PC-9 (cell line): ENCODE measurements around the gene ANKS6. TPM values are rescaled to one million over a fixed set of nuclear protein-coding genes. Genes with fewer than 3 reads are reported as not detected.
A peak's percentile ranks its signal among the peaks of the same experiment; 100 is the strongest.

Experiments used
- BruUV-seq: library from RNA; stranded (reverse); fragments of 400-500 nt; replicated peaks from 2 replicates; lab custom pipeline; 2021; lab: Mats Ljungman, UMichigan
- CTCF ChIA-PET: fragments of 300-600 bp; sonication (Branson Sonifier 250); formaldehyde crosslinking; loops from one replicate; lab custom pipeline; 2022; ENCODE audit warnings: antibody characterized with exemption; lab: Charles Lee
- POLR2A ChIA-PET: fragments of 300-600 bp; sonication (Branson Sonifier 250); formaldehyde crosslinking; loops from one replicate; lab custom pipeline; 2022; ENCODE audit warnings: antibody characterized with exemption; ENCODE audit not compliant: unreplicated experiment; lab: Charles Lee
- DNase-seq, 2 experiments: peaks; one replicate each; pipeline versions ENCODE4 v3.0.0 to v3.0.0-alpha.2; 2015 to 2022; ENCODE audit warnings: mixed read lengths in 1 of 2
- H2AFZ ChIP-seq: fragments of 200-600 bp; sonication (generic); 2 replicates; pipeline ENCODE4 v1.8.1; 2017; ENCODE audit warnings: antibody characterized with exemption
- H3F3A ChIP-seq: fragments of 200-600 bp; sonication (generic); 2 replicates; pipeline ENCODE4 v1.8.1; 2017; ENCODE audit warnings: antibody characterized with exemption, mild to moderate bottlenecking, low read depth; ENCODE audit not compliant: insufficient read depth
- H3K27ac ChIP-seq: fragments of 200-600 bp; sonication (generic); 2 replicates; pipeline ENCODE4 v1.6.1; 2016; ENCODE audit warnings: mixed run types
- H3K27me3 ChIP-seq: fragments of 200-600 bp; sonication (generic); 2 replicates; pipeline ENCODE4 v1.6.1; 2016; ENCODE audit warnings: low read depth, mixed run types; ENCODE audit not compliant: insufficient read depth
- H3K36me3 ChIP-seq: fragments of 200-600 bp; sonication (generic); 2 replicates; pipeline ENCODE4 v1.6.1; 2016; ENCODE audit warnings: low read depth, mixed run types
- H3K4me1 ChIP-seq: fragments of 200-600 bp; sonication (generic); replicated peaks from 2 replicates; pipeline ENCODE4 v1.6.1; 2016; ENCODE audit warnings: mixed run types; ENCODE audit not compliant: insufficient read depth
- H3K4me2 ChIP-seq: fragments of 200-600 bp; sonication (generic); 2 replicates; pipeline ENCODE4 v1.6.1; 2017; ENCODE audit warnings: mixed run types
- H3K4me3 ChIP-seq: fragments of 200-600 bp; sonication (generic); 2 replicates; pipeline ENCODE4 v1.6.1; 2016; ENCODE audit warnings: mixed run types
- H3K79me2 ChIP-seq: fragments of 200-600 bp; sonication (generic); 2 replicates; pipeline ENCODE4 v1.6.1; 2017; ENCODE audit warnings: low read depth, mixed run types
- H3K9me2 ChIP-seq: fragments of 200-600 bp; sonication (generic); 2 replicates; pipeline ENCODE4 v1.8.1; 2017; ENCODE audit warnings: mild to moderate bottlenecking; ENCODE audit not compliant: insufficient read depth
- H3K9me3 ChIP-seq: fragments of 200-600 bp; sonication (generic); 2 replicates; pipeline ENCODE4 v1.8.1; 2016; ENCODE audit warnings: low read depth; ENCODE audit not compliant: insufficient read depth
- H4K20me1 ChIP-seq: fragments of 200-600 bp; sonication (generic); 2 replicates; pipeline ENCODE4 v1.8.1; 2017; ENCODE audit not compliant: insufficient read depth
- EZH2 ChIP-seq: fragments of 200-600 bp; sonication (generic); IDR thresholded peaks from 2 replicates; pipeline ENCODE4 v1.8.0; 2017; ENCODE audit warnings: antibody characterized with exemption, low read depth
- intact Hi-C: fragments of 100-400 bp; cut with micrococcal nuclease; formaldehyde crosslinking; loops from one replicate; pipeline ENCODE4 v1.10.0; 2022; ENCODE audit not compliant: unreplicated experiment
- total RNA-seq: library from RNA; stranded (reverse); gene quantifications from 2 replicates; pipeline ENCODE4 v1.2.3, GENCODE V29; 2021
- TF ChIP-seq, protein P1 (sequence below): fragments of 200-600 bp; sonication (generic); conservative IDR thresholded peaks from 2 replicates; pipeline ENCODE4 v1.6.1; 2017; ENCODE audit warnings: mixed run types, antibody characterized with exemption, mild to moderate bottlenecking, moderate library complexity

ANKS6 gene
- total RNA-seq, 1 experiment from 2014 or later, result 74.7 TPM

DNA sequence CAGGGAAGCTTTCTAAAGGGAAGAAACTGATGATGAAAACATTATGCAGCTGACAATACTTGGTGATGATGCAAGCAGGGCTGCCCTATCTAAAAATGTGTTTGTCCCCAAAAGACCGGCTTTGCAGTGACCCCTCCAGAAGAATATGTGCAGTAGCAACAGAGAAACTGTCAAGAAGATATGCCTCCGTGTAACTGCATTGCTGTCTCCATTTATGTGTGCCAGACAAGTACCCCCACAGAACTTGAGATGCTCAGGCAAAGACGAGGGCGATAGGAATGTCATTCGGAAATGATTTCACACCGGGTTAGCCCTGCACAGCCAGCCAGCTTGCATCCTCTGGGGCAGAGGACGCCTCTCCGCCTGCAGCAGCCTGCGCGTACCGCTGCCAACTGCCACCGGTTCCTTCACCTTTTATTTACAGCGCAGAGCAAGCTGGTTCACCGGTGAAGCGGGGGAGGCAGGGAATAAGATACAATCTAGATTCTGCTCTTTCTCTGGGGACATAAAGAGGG lies 89.6 kb downstream of the ANKS6 start:
- no TSS peak for BruUV-seq
- peak overlapping the region; percentile 94 for H3K4me2 ChIP-seq

DNA sequence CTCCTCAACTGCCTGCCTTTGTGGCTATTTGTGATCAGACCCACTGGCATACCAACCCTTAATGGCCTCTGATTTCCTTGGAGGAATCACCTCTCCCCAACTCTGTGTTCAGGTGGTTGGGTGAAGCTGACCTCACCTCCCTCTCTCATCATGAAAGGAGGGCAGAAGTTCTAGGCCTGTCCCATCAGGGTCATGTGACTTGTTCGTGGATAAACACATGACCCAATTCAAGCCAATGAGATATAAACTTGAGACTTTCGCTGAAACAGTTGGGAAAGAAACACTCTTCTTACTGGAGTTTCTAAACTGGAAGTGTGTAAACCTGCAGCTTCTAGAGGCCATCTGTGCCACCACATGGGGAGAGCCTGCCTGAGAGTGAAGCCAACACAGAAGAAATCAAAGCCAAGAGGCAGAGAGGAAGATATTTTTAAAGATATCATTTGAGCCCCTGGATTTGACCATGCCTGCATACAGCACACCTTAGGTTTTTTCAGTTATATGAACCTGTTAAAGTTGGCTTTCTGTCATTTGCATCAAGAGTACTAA lies 93.4 kb downstream of the ANKS6 start:
- no peak for TF ChIP-seq EZH2
- TF ChIP-seq, protein P1, sequence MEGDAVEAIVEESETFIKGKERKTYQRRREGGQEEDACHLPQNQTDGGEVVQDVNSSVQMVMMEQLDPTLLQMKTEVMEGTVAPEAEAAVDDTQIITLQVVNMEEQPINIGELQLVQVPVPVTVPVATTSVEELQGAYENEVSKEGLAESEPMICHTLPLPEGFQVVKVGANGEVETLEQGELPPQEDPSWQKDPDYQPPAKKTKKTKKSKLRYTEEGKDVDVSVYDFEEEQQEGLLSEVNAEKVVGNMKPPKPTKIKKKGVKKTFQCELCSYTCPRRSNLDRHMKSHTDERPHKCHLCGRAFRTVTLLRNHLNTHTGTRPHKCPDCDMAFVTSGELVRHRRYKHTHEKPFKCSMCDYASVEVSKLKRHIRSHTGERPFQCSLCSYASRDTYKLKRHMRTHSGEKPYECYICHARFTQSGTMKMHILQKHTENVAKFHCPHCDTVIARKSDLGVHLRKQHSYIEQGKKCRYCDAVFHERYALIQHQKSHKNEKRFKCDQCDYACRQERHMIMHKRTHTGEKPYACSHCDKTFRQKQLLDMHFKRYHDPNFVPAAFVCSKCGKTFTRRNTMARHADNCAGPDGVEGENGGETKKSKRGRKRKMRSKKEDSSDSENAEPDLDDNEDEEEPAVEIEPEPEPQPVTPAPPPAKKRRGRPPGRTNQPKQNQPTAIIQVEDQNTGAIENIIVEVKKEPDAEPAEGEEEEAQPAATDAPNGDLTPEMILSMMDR, result no peak
- Histone ChIP-seq H3K27me3 (peaks cover 6% of the 10 kb centered on the region), H3F3A (peaks cover 9% of the 10 kb centered on the region; the same call in 1 of the 2 replicates), H3K4me3 (no peak overlapping the region), H2AFZ (no peak overlapping the region), H3K79me2 (peaks cover 13% of the 10 kb centered on the region; the same call in 1 of the 2 replicates), H3K4me1 (peaks cover 6% of the 10 kb centered on the region), H3K9me2 (no peaks in the 10 kb centered on the region), H3K9me3 (no peaks in the 10 kb centered on the region), H4K20me1 (no peaks in the 10 kb centered on the region), H3K27ac (no peak overlapping the region), H3K4me2 (no peak overlapping the region), H3K36me3 (no peaks in the 10 kb centered on the region)
- CTCF ChIA-PET, result no interaction called here
- DNase-seq, result no peak
- intact Hi-C loops, result loop anchor here (10.0 kb wide), 1 partner anchor 628 kb away; no protein-coding TSS in a partner anchor
- BruUV-seq, result no TSS peak
- POLR2A ChIA-PET, result no interaction called here

More for the DNA sequence above, 89.6 kb downstream of the ANKS6 start:
- Histone ChIP-seq H3K27me3 (peaks cover 22% of the 10 kb centered on the region), H3K79me2 (peaks cover 13% of the 10 kb centered on the region; the same call in 1 of the 2 replicates), H2AFZ (peak overlapping the region; percentile 71), H3K4me3 (peak overlapping the region; percentile 60; the same call in 1 of the 2 replicates), H4K20me1 (no peaks in the 10 kb centered on the region), H3K9me3 (no peaks in the 10 kb centered on the region), H3K36me3 (no peaks in the 10 kb centered on the region), H3K9me2 (no peaks in the 10 kb centered on the region), H3K4me1 (peaks cover 6% of the 10 kb centered on the region), H3F3A (peaks cover 9% of the 10 kb centered on the region; the same call in 1 of the 2 replicates), H3K27ac (peak overlapping the region; percentile 46)
- ChIA-PET CTCF (interaction anchor here (0.7 to 1.3 kb wide), 3 partner anchors 40 to 391 kb away, joined by 3 to 4 read pairs (median 3); no protein-coding TSS in a partner anchor), POLR2A (no interaction called here)
- DNase-seq, result peak in 1 of 2 experiments; percentile 68
- TF ChIP-seq, protein P1, result no peak
- TF ChIP-seq EZH2, result no peak
- intact Hi-C loops, result loop anchor here (1.0 to 10.0 kb wide), 5 partner anchors 84 to 632 kb away; no protein-coding TSS in a partner anchor

DNA sequence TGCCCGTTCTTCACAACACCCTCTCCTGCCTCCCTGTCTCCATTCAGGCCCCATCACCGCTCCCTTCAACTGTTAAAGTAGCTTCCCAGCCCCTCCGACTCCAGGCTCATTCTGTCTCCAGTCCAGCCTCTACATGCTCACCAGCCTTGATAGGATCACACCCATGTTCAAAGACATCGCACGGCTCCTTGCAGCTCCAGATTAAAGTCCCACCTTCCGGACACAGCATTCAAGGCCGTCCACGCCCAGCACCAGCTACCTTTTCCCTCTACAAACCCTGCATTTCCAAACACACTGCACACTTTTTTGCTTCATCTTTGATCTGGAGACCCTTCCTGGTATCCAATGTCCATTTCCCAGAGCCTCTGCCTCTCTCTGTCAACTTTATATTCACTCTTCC lies 94.0 kb downstream of the ANKS6 start:
- Histone ChIP-seq H3K27me3 (peaks cover under 1% of the 10 kb centered on the region; the same call in 1 of the 2 replicates), H3K4me1 (peaks cover 6% of the 10 kb centered on the region), H4K20me1 (no peaks in the 10 kb centered on the region), H3K9me3 (no peaks in the 10 kb centered on the region), H3F3A (peaks cover 9% of the 10 kb centered on the region; the same call in 1 of the 2 replicates), H2AFZ (no peak overlapping the region), H3K4me3 (no peak overlapping the region), H3K4me2 (no peak overlapping the region), H3K9me2 (no peaks in the 10 kb centered on the region), H3K27ac (no peak overlapping the region), H3K36me3 (no peaks in the 10 kb centered on the region), H3K79me2 (peaks cover 13% of the 10 kb centered on the region; the same call in 1 of the 2 replicates)
- DNase-seq, result no peak
- intact Hi-C loops, result loop anchor here (10.0 kb wide), 1 partner anchor 628 kb away; no protein-coding TSS in a partner anchor
- TF ChIP-seq EZH2, result no peak
- TF ChIP-seq, protein P1, result no peak
- ChIA-PET CTCF (interaction anchor here (0.7 kb wide), 1 partner anchor 162 kb away, joined by 3 read pairs; no protein-coding TSS in a partner anchor), POLR2A (interaction anchor here (0.6 kb wide), 2 partner anchors 159 to 210 kb away, joined by 5 read pairs; no protein-coding TSS in a partner anchor)
- no TSS peak for BruUV-seq
